ENCODE data around the gene CEACAM3.

- TF ChIP-seq CTCF (conservative IDR thresholded peaks at IDR 0.05 in 1 of 2, IDR thresholded peaks at IDR 0.05 in 1 of 2; ENCODE audit: low read depth in 1 of 2, low read length in 2 of 2): no peak
- no peak for TF ChIP-seq EZH2 (IDR thresholded peaks at IDR 0.05; ENCODE audit: low read length, missing control alignments)
Measured at GRCh38 chr19:41811036-41811435, 14.6 kb downstream of the CEACAM3 start.
